Astrocyte of the cerebellum (primary cell): Measurements from ENCODE around the gene SRSF1.

Experiments
- DNase-seq: peaks from one replicate; pipeline ENCODE4 v3.0.0-alpha.2; 2011; ENCODE audit warnings: low read depth
- H3K4me3 ChIP-seq: 2 replicates; pipeline ENCODE4 v1.5.1; 2011; ENCODE audit warnings: mild to moderate bottlenecking, low read depth, low read length, moderate library complexity
- CTCF ChIP-seq: IDR thresholded peaks from 2 replicates; pipeline ENCODE4 v1.5.1; 2012; ENCODE audit warnings: low read length, low read depth, moderate library complexity, mild to moderate bottlenecking; ENCODE audit errors: missing control alignments
- in situ Hi-C: cut with HindIII; loops from 2 replicates; pipeline ENCODE4 v1.10.0; 2017; ENCODE audit warnings: low sequenced_read_pairs

SRSF1 gene

GRCh38 chr17:58041161-58041560, 34.1 kb upstream of the SRSF1 start:
- in situ Hi-C loops = no loop called here
- no peak for TF ChIP-seq CTCF
- H3K4me3 ChIP-seq = no peak overlapping the region
- DNase-seq = no peak

DNA sequence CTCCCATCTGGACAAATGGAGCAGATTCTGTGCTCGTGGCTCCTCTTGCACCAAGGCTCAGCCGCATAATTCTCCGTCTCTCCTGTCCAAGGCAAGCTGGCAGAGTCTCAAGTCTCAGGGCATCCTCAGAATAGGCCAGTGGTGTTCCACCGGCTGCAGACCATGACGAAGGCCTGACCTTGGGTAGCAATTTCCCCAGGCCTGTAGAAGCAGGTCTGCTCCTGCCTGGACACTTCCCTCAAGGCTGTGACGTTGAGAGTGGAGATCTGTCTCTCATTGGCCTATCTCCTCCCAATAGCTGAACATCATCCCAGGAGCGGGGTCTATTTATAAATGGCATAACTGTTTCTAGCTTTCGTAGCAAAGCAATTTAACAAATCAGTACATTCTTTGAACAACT, 33.3 kb upstream of the SRSF1 start:
- no peak for TF ChIP-seq CTCF
- DNase-seq = no peak
- in situ Hi-C loops = no loop called here
- no peak overlapping the region for H3K4me3 ChIP-seq

GRCh38 chr17:58039975-58040374, 32.9 kb upstream of the SRSF1 start:
- H3K4me3 ChIP-seq = no peak overlapping the region
- in situ Hi-C loops = no loop called here
- TF ChIP-seq CTCF = no peak
- DNase-seq = no peak

- no peak overlapping the region for H3K4me3 ChIP-seq
- in situ Hi-C loops = no loop called here
- no peak for DNase-seq
- no peak for TF ChIP-seq CTCF
These were observed 25.8 kb upstream of the SRSF1 start for GRCh38 chr17:58032691-58033415.

DNA sequence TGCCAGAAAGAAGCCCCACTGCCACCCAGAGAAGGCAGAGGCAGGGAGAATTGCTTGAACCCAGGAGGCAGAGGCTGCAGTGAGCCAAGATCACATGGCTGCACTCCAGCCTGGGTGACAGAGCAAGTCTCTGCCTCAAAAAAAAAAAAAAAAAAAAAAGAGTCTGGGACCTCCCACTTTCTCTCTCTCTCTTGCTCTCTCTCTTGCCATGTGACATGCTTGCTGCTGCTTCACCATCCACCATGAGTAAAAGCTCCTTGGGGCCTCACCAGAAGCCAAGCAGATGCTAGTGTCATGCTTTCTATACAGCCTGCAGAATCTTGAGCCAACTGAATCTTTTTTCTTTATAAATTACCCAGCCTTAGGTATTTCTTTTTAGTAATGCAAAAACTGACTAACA, 21.5 kb upstream of the SRSF1 start:
- DNase-seq = no peak
- TF ChIP-seq CTCF = no peak
- no peak overlapping the region for H3K4me3 ChIP-seq
- in situ Hi-C loops = no loop called here

- in situ Hi-C loops = no loop called here
- TF ChIP-seq CTCF = no peak
These were observed 13.4 kb upstream of the SRSF1 start for GRCh38 chr17:58020401-58020800.

More at GRCh38 chr17:58020401-58020800, 13.4 kb upstream of the SRSF1 start:
- H3K4me3 ChIP-seq = no peak overlapping the region
- no peak for DNase-seq
